Glutamatergic neuron (in vitro differentiated cells): Measurements from ENCODE around the gene AKAP8L. TPM values are rescaled to one million over a fixed set of nuclear protein-coding genes. Genes with fewer than 3 reads are reported as not detected.
"Not testable (repeated sequence)": the region's sequence is repeated elsewhere in the genome, so short reads cannot be mapped to it uniquely, and the experiment has no call there.

Experiments used
- DNase-seq: peaks from one replicate; pipeline ENCODE4 v3.0.0; 2022
- H3K27ac Mint-ChIP-seq: one replicate; pipeline ENCODE4 v1.8.0; 2020; ENCODE audit warnings: mild to moderate bottlenecking, mixed read lengths, inconsistent platforms; ENCODE audit not compliant: unreplicated experiment
- H3K27me3 Mint-ChIP-seq: one replicate; pipeline ENCODE4 v1.8.0; 2020; ENCODE audit warnings: mild to moderate bottlenecking, moderate library complexity, mixed read lengths, inconsistent platforms; ENCODE audit not compliant: unreplicated experiment
- H3K36me3 Mint-ChIP-seq: one replicate; pipeline ENCODE4 v1.8.0; 2020; ENCODE audit warnings: mild to moderate bottlenecking, mixed read lengths, inconsistent platforms; ENCODE audit not compliant: unreplicated experiment
- H3K4me1 Mint-ChIP-seq: one replicate; pipeline ENCODE4 v1.8.0; 2020; ENCODE audit warnings: mild to moderate bottlenecking, low read depth, mixed read lengths, inconsistent platforms; ENCODE audit not compliant: unreplicated experiment
- H3K4me3 Mint-ChIP-seq: one replicate; pipeline ENCODE4 v1.8.0; 2020; ENCODE audit warnings: mild to moderate bottlenecking, mixed read lengths, inconsistent platforms; ENCODE audit not compliant: unreplicated experiment
- H3K9me3 Mint-ChIP-seq: one replicate; pipeline ENCODE4 v1.8.0; 2020; ENCODE audit warnings: mild to moderate bottlenecking, moderate library complexity, mixed read lengths, inconsistent platforms; ENCODE audit not compliant: unreplicated experiment
- CTCF ChIP-seq: fragments of 200-600 bp; sonication (generic); IDR thresholded peaks from one replicate; pipeline ENCODE4 v1.5.0; 2021; ENCODE audit not compliant: partially characterized antibody, unreplicated experiment
- total RNA-seq: library from RNA; stranded (reverse); fragmentation: NEBNext Ultra II Directional; extraction: Animal tissue kit (Norgen Biotek cat#: 25700); gene quantifications from one replicate; pipeline ENCODE4 v1.2.1, GENCODE V29; 2021; ENCODE audit not compliant: unreplicated experiment

The AKAP8L gene
- total RNA-seq, 1 donor from 2014 or later = 354 TPM

DNA sequence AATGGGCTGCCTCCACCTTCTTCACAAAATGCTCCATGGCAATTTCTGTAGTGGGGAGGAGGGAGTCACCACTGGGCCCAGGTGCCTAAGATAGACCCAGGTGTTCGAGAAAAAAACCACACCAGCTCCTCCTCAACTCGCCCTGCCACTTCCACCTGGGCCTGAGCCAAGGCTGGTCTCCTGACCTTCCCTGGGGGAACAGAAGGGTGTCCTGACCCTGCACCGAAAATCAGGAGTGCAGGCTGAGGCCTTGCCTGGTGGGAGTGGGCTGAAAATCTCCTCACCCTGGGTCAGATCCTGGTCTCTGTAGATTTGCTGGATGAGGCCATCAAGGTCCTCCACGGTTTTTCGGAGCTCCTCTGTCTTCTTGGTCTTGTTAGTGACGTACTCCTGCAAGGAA is 21.6 kb downstream of the AKAP8L start:
- Mint-ChIP-seq H3K9me3 (peaks cover 18% of the 10 kb centered on the region), H3K27me3 (peaks cover 19% of the 10 kb centered on the region), H3K4me1 (peaks cover 18% of the 10 kb centered on the region), H3K4me3 (no peak overlapping the region), H3K36me3 (peaks cover 17% of the 10 kb centered on the region), H3K27ac (peak overlapping the region; percentile 25)
- no peak for DNase-seq
- no peak for TF ChIP-seq CTCF

- Mint-ChIP-seq H3K9me3 (peaks cover 18% of the 10 kb centered on the region), H3K27me3 (peaks cover 19% of the 10 kb centered on the region), H3K4me1 (peaks cover 12% of the 10 kb centered on the region), H3K27ac (peak overlapping the region; percentile 41), H3K36me3 (peaks cover 17% of the 10 kb centered on the region), H3K4me3 (no peak overlapping the region)
- DNase-seq = no peak
- TF ChIP-seq CTCF = no peak
Measured at GRCh38 chr19:15396436-15396835, 22.4 kb downstream of the AKAP8L start.

- H3K4me1 Mint-ChIP-seq, DNase-seq, H3K27ac Mint-ChIP-seq, H3K4me3 Mint-ChIP-seq: not testable (repeated sequence)
- peaks cover 18% of the 10 kb centered on the region for H3K9me3 Mint-ChIP-seq
- peaks cover 17% of the 10 kb centered on the region for H3K27me3 Mint-ChIP-seq
- peaks cover 17% of the 10 kb centered on the region for H3K36me3 Mint-ChIP-seq
Measured at GRCh38 chr19:15395251-15395650, 23.5 kb downstream of the AKAP8L start.

DNA sequence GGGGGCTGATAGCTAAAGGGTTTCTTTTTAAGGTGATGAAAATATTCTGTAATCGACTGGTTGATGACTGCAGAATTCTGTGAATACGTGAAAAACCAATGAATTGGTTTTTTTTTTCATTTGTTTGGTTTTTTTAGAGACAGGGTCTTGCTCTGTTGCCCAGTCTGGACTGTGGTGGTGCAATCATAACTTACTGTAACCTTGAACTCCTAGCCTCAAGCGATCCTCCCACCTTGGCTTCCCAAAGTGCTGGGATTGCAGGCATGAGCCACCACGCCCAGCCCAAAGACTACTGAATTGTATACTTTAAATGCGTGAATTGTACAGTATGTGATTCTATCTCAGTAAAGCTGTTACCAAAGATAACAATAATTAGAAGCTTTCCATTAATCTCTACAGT is 24.4 kb downstream of the AKAP8L start:
- H3K27me3 Mint-ChIP-seq = peaks cover 13% of the 10 kb centered on the region
- peaks cover 17% of the 10 kb centered on the region for H3K9me3 Mint-ChIP-seq
- H3K36me3 Mint-ChIP-seq = peaks cover 17% of the 10 kb centered on the region
- H3K27ac Mint-ChIP-seq = no peak overlapping the region
- no peak for TF ChIP-seq CTCF
- no peak for DNase-seq
- H3K4me3 Mint-ChIP-seq = no peak overlapping the region
- peaks cover 4% of the 10 kb centered on the region for H3K4me1 Mint-ChIP-seq

- no peak for DNase-seq
- peaks cover 17% of the 10 kb centered on the region for H3K36me3 Mint-ChIP-seq
- H3K4me3 Mint-ChIP-seq = no peak overlapping the region
Measured at GRCh38 chr19:15393963-15394362, 24.8 kb downstream of the AKAP8L start.

More at GRCh38 chr19:15393963-15394362, 24.8 kb downstream of the AKAP8L start:
- Mint-ChIP-seq H3K27me3 (peaks cover 12% of the 10 kb centered on the region), H3K4me1 (peaks cover 4% of the 10 kb centered on the region), H3K27ac (no peak overlapping the region), H3K9me3 (peaks cover 17% of the 10 kb centered on the region)
- no peak for TF ChIP-seq CTCF
